Esophagus muscularis mucosa (tissue), 4 donors: ENCODE measurements around the gene PARD6B.

ENCODE experiments used
- CTCF ChIP-seq, 3 experiments: fragments of 200-600 bp in 2 of 3; fragments of 450-650 bp in 1 of 3; sonication (generic) in 2 of 3; IDR thresholded peaks; one replicate each; pipeline ENCODE4 v1.5.1; 2017 to 2019; ENCODE audit warnings: antibody characterized with exemption in 3 of 3, mild to moderate bottlenecking in 2 of 3, moderate library complexity in 1 of 3
- EP300 ChIP-seq: sonication (generic); formaldehyde crosslinking; IDR thresholded peaks from one replicate; pipeline ENCODE4 v1.6.1; 2017; ENCODE audit warnings: antibody characterized with exemption
- POLR2A ChIP-seq: fragments of 450-650 bp; IDR thresholded peaks from one replicate; pipeline ENCODE4 v1.6.1; 2017; ENCODE audit warnings: antibody characterized with exemption, moderate library complexity, mild to moderate bottlenecking, low read depth
- POLR2AphosphoS5 ChIP-seq, 2 donors: sonication (generic); formaldehyde crosslinking; IDR thresholded peaks; one replicate each; pipeline ENCODE4 v1.6.1; 2017; ENCODE audit warnings: antibody characterized with exemption in 2 of 2

- TF ChIP-seq CTCF (IDR thresholded peaks at IDR 0.05) (no peak), POLR2A (no peak), POLR2AphosphoS5 (IDR thresholded peaks at IDR 0.05) (no peak), EP300 (no peak)
These were observed 18.4 kb upstream of the PARD6B start for GRCh38 chr20:50712771-50713656.
